Stromal cell of bone marrow (primary cell): ENCODE results near the gene WIPI1.
"Not testable (repeated sequence)": the region's sequence is repeated elsewhere in the genome, so short reads cannot be mapped to it uniquely, and the experiment has no call there.

ENCODE experiments used
- DNase-seq: peaks from one replicate; pipeline ENCODE4 v3.0.0-alpha.2; 2012; ENCODE audit warnings: low read depth

The WIPI1 gene

GRCh38 chr17:68413597-68414560, 43.4 kb downstream of the WIPI1 start:
- not testable (repeated sequence) for DNase-seq

- not testable (repeated sequence) for DNase-seq
Measured at GRCh38 chr17:68407656-68408055, 49.6 kb downstream of the WIPI1 start.

GRCh38 chr17:68403837-68404236, 53.5 kb downstream of the WIPI1 start:
- not testable (repeated sequence) for DNase-seq

- no peak for DNase-seq
Measured at GRCh38 chr17:68403122-68403521, 54.2 kb downstream of the WIPI1 start.

- DNase-seq = no peak
Measured at GRCh38 chr17:68401288-68401687, 56.0 kb downstream of the WIPI1 start.

GRCh38 chr17:68400404-68400735, 56.9 kb downstream of the WIPI1 start:
- no peak for DNase-seq

GRCh38 chr17:68399638-68400403, 57.5 kb downstream of the WIPI1 start:
- peak; percentile 73 for DNase-seq

- DNase-seq = peak; percentile 61
Measured at GRCh38 chr17:68398691-68399637, 58.3 kb downstream of the WIPI1 start.

- DNase-seq = no peak
Measured at GRCh38 chr17:68397108-68397536, 60.2 kb downstream of the WIPI1 start.

- no peak for DNase-seq
Measured at GRCh38 chr17:68396226-68397107, 60.8 kb downstream of the WIPI1 start.

GRCh38 chr17:68394608-68395331, 62.5 kb downstream of the WIPI1 start:
- DNase-seq = no peak

- DNase-seq = peak; percentile 75
Measured at GRCh38 chr17:68391561-68392268, 65.6 kb downstream of the WIPI1 start.

GRCh38 chr17:68390888-68391545, 66.3 kb downstream of the WIPI1 start:
- DNase-seq = no peak

- DNase-seq = no peak
Measured at GRCh38 chr17:68389041-68389440, 68.3 kb downstream of the WIPI1 start.

GRCh38 chr17:68387435-68388218, 69.7 kb downstream of the WIPI1 start:
- no peak for DNase-seq

- no peak for DNase-seq
Measured at GRCh38 chr17:68385490-68386215, 71.6 kb downstream of the WIPI1 start.

GRCh38 chr17:68384941-68385340, 72.4 kb downstream of the WIPI1 start:
- DNase-seq = no peak
